Mucosa of stomach (tissue), 1 donor: ENCODE results near the gene MOK.

ENCODE experiments used
- H3K27me3 ChIP-seq: one replicate; pipeline ENCODE4 v1.7.0; 2013; ENCODE audit warnings: mild to moderate bottlenecking, low read length; ENCODE audit not compliant: control insufficient read depth, insufficient read depth
- H3K36me3 ChIP-seq: one replicate; pipeline ENCODE4 v1.7.0; 2013; ENCODE audit warnings: low read length; ENCODE audit not compliant: control insufficient read depth, insufficient read depth
- H3K4me1 ChIP-seq: one replicate; pipeline ENCODE4 v1.7.0; 2013; ENCODE audit warnings: mild to moderate bottlenecking, low read length; ENCODE audit not compliant: control insufficient read depth, insufficient read depth
- H3K4me3 ChIP-seq: one replicate; pipeline ENCODE4 v1.7.0; 2013; ENCODE audit warnings: low read length
- H3K9ac ChIP-seq: one replicate; pipeline ENCODE4 v1.7.0; 2013; ENCODE audit warnings: mild to moderate bottlenecking, low read length, moderate library complexity
- H3K9me3 ChIP-seq: one replicate; pipeline ENCODE4 v1.7.0; 2013; ENCODE audit warnings: mild to moderate bottlenecking, low read length, moderate library complexity; ENCODE audit not compliant: control insufficient read depth
- donor health status: Pancreatic carcinoma.

Gene MOK

DNA sequence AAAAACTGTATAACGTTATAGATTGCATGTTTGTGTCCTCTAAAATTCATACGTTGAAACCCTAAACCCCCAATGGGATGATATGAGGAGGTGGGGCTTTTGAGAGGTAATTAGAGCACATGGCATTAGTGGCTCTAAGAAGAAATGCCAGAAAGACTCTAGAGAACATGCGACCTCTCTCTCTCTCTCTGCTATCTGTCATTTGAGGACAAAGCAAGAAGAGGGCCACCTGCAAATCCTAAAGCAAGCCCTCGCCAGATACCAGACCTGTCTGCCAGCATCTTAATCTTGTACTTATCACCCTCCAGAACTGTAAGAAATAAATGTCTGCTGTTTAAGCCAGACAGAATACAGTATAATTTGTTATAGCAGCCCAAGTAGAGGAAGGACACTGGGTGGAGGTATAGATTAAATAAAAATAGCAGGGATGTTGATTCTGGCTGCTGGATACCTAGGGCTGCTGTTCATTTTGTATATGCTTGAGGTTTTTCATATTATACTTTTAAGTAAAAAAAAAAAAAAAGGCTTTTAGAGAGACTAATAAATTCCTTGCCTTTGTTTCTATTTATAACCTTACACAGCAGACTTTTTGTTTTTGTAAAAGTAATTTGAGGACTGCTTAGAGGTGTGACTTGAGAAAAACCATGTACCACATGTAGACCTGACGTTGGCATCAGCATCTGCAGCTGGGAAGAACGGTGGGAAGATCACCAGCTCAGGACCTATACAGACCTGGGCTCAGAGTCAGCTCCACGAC lies 26.9 kb downstream of the MOK start:
- peaks cover 14% of the 10 kb centered on the region for H3K4me1 ChIP-seq
- no peak overlapping the region for H3K9ac ChIP-seq
- no peaks in the 10 kb centered on the region for H3K36me3 ChIP-seq

DNA sequence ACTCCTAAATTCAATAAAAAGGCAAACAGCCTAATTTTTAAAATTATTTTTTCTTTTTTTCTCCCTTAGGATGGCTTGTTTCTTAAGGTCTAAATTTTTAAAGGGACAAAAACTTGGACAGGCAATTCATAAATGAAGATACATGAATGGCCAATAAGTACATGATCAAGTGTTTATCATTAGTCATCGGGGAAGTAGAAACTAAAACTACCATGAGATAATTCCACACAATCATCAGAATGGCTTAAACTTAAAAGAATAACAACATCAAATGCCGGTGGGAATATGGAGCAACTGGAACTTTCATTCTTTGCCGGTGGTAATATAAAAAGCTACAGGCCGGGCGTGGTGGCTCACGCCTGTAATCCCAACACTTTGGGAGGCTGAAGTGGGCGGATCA lies 29.1 kb downstream of the MOK start:
- Histone ChIP-seq H3K4me1 (peaks cover 14% of the 10 kb centered on the region), H3K27me3 (no peaks in the 10 kb centered on the region), H3K9me3 (no peaks in the 10 kb centered on the region), H3K9ac (no peak overlapping the region), H3K4me3 (no peak overlapping the region), H3K36me3 (no peaks in the 10 kb centered on the region)

More for the DNA sequence above, 26.9 kb downstream of the MOK start:
- H3K4me3 ChIP-seq = no peak overlapping the region
- no peaks in the 10 kb centered on the region for H3K27me3 ChIP-seq
- no peaks in the 10 kb centered on the region for H3K9me3 ChIP-seq

DNA sequence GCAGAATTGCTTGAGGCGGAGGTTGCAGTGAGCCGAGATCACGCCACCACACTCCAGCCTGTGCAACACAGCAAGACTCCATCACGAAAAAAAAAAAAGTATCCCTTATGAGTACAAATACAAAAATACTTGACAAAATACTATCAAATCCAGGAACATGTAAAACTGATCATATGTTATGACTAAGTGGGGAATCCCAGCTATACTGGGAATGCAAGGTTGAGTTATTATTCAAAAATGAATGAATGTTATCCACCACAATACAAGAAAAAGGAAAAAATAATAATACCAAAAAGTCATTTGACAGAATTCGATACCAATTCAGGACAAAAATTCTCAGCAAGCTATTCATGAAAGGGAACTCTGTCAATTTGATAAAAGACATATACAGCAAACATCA lies 32.6 kb downstream of the MOK start:
- H3K4me1 ChIP-seq = peaks cover 7% of the 10 kb centered on the region
- H3K9me3 ChIP-seq = no peaks in the 10 kb centered on the region
- H3K4me3 ChIP-seq = no peak overlapping the region
- H3K27me3 ChIP-seq = no peaks in the 10 kb centered on the region
- H3K36me3 ChIP-seq = no peaks in the 10 kb centered on the region
- no peak overlapping the region for H3K9ac ChIP-seq

DNA sequence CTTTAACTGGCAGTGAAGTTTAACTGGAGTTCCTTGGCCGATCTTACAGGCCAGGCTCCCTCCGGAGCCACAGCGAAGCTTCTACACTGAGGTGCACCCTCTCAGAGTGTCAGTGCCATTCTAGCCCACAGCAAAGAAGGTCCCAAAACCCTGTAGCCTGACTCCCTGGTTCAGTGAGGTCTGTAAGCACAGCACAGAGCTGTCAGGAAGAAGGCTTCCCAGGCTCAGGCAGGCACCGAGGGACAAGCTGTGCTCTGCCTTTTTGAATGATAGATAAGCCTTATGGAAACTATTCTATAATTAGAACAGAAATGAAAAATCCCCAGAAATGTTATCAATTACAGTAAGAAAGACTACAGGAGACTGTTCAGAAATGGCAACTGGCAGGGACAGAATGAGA lies 40.2 kb downstream of the MOK start:
- Histone ChIP-seq H3K4me1 (peaks cover 7% of the 10 kb centered on the region), H3K27me3 (no peaks in the 10 kb centered on the region), H3K4me3 (no peak overlapping the region), H3K36me3 (no peaks in the 10 kb centered on the region), H3K9me3 (no peaks in the 10 kb centered on the region), H3K9ac (no peak overlapping the region)

DNA sequence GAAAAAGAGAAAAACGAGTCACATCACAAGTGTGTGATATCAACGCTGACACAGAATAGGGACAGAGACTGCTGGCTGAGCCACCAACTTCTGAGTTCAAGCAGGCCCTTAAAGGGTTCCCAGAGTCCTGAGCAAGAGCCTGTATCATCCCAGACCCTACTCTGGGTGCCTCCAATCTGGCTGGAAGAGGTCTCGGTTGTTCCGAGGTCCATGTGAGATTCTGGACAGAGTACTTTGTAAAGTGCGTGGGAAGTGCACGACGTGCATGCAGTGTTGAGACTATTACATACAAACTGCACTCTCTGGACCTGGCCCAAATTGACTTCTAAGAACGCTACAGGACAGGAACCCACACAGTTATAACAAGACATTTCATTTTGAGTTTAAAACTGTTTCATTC lies 40.6 kb downstream of the MOK start:
- peaks cover 7% of the 10 kb centered on the region for H3K4me1 ChIP-seq
- H3K9me3 ChIP-seq = no peaks in the 10 kb centered on the region
- H3K9ac ChIP-seq = no peak overlapping the region
- H3K4me3 ChIP-seq = no peak overlapping the region
- no peaks in the 10 kb centered on the region for H3K36me3 ChIP-seq
- no peaks in the 10 kb centered on the region for H3K27me3 ChIP-seq

DNA sequence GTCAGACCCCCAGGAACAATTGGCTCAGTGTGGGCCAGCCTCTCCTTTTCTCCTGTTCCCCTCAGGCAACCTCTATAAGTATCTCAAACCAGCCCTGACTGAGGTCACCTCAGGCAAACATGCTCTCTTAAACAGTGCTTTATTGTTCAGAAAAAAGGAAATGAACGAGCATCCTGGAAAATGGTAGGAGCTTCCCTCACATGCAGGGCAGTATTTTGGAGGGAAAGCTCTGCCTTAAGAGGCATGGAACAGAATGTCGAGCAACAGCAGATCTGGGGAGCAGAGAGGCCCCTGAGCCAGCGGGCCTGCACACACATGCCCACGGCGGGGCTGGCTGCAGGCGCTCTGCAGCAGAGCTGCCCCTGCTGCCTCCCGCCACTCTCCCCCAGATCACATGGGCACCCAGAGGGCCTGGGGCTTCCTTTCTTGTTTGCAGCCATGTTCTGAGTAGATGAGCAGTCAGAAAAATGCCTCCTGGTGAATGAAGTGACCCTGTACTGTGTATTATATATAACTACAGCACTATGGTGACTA lies 42.0 kb downstream of the MOK start:
- Histone ChIP-seq H3K4me3 (no peak overlapping the region), H3K36me3 (no peaks in the 10 kb centered on the region), H3K9ac (no peak overlapping the region), H3K4me1 (peaks cover 5% of the 10 kb centered on the region), H3K27me3 (no peaks in the 10 kb centered on the region), H3K9me3 (no peaks in the 10 kb centered on the region)

DNA sequence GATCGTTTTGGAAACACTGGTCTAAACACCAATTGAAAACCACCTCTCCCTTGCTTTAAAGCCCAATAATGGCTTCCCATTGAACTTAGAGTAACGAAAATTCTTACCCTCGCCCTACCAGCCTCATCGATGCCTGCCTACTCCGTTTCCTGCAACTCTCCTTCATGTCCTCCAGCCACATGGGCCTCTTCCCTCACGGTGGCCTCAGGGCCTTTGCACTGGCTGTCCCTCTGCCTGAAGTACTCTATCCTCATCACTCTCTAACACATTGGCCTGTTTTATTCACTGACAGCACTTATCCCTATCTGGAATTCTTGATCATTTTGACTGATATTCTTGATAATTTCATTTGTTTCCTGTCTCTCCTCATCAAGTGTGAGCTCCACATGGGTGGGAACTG lies 46.8 kb downstream of the MOK start:
- Histone ChIP-seq H3K27me3 (no peaks in the 10 kb centered on the region), H3K4me1 (no peaks in the 10 kb centered on the region), H3K36me3 (no peaks in the 10 kb centered on the region), H3K9ac (no peak overlapping the region), H3K4me3 (no peak overlapping the region), H3K9me3 (no peaks in the 10 kb centered on the region)

DNA sequence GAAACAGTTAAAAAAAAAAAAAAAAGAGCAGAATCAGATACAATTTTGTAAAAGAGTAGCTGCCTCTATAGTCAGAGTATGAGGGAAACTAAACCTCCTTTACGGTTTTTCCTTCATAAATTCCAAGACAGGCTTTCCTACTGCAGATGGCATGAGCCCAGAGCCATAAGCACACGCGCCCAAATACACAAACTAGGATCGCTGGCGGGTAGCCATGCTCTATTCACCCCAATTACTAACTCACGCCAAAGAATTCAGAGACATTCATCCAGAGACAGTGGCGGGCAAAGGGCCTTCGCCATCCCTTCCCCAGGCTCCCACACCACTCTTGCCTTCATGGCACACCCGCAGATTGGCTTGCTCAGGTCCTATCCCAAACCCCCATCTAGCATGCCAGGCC lies 48.2 kb downstream of the MOK start:
- no peak overlapping the region for H3K9ac ChIP-seq
- no peaks in the 10 kb centered on the region for H3K4me1 ChIP-seq
- H3K4me3 ChIP-seq = no peak overlapping the region
- H3K27me3 ChIP-seq = no peaks in the 10 kb centered on the region
- no peaks in the 10 kb centered on the region for H3K36me3 ChIP-seq
- no peaks in the 10 kb centered on the region for H3K9me3 ChIP-seq

DNA sequence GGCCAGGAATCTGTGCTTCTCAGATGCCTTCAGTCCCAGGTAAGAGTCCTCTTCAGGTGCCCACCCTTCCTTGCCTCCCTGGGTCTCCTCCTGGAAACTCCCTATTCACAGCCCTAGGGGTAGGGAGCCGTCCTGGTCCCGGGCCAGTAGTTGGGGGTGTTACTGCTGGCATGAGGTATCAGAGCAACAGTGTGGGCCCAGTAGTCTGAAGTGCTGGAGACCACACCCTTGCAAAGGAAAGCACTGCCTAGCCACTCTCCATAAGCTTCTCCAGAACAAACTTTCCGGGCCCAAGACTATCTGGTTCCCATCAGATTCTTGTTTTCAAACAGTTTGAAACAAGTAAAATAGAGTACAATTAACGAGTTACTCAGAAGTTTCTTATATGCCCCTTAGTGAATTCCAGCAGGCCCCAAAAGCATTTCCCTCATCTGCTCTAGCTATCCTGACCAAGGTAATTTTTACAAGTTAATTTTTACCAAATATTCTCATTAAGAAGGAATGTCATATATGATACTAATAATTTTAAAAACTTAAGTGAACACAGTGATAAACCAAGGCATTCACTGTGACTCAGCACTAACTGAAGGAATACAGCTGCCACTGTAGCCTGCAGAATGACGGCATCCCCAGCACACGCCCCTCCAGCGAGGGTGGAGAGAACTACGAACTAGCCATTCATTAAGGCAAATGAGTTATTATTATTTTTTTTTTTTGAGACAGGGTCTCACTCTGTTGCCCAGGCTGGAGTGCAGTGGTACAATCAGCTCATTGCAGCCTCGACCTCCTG lies 49.4 kb downstream of the MOK start:
- Histone ChIP-seq H3K27me3 (no peaks in the 10 kb centered on the region), H3K4me3 (no peak overlapping the region), H3K9ac (no peak overlapping the region), H3K36me3 (no peaks in the 10 kb centered on the region), H3K9me3 (no peaks in the 10 kb centered on the region), H3K4me1 (no peaks in the 10 kb centered on the region)

DNA sequence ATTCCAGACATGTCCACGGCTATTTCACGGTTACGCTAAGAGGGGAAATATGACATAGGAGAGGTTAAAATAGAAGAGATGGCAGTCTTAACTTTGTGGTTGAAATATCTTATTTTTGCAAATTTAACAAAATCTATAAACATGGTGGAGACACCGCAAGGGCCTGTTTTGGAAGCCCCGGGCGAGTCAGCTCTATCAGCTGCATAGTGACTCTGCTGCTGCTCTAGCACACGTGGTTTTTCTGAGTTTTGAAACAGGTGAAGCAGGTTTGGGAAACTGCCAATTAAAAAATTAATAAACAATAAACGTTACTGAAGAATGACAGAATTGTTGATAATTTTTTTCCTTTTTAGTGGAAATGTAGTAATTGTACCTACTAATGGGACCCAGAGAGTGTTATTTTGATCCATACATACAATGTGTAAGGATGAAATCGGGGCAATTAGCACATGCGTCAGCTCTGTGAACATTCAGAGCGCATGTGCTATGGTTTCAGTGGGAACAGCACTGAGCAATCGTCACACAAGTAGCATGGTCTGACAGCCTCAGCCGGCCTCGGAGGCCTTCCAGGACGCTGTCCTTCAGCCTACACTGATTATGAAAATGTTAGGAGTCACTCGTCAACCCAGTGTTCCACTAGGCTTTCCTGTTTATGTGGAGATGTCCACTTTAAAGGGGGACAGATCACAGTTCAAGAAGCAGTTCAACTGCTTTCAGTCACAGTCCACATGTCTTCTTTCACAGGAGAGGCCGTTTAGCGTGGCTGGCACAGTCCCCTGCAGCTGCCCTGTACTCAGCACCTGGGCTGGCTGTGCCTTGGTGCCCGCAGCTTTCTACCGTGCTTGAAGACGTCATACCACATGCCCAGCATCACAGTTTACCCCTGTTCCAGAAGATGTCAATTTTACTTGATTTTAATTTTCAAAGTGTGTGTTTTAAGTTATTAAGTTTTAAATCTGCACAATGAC lies 51.8 kb downstream of the MOK start:
- Histone ChIP-seq H3K9me3 (no peaks in the 10 kb centered on the region), H3K9ac (no peak overlapping the region), H3K27me3 (no peaks in the 10 kb centered on the region), H3K36me3 (no peaks in the 10 kb centered on the region), H3K4me3 (no peak overlapping the region), H3K4me1 (no peaks in the 10 kb centered on the region)

DNA sequence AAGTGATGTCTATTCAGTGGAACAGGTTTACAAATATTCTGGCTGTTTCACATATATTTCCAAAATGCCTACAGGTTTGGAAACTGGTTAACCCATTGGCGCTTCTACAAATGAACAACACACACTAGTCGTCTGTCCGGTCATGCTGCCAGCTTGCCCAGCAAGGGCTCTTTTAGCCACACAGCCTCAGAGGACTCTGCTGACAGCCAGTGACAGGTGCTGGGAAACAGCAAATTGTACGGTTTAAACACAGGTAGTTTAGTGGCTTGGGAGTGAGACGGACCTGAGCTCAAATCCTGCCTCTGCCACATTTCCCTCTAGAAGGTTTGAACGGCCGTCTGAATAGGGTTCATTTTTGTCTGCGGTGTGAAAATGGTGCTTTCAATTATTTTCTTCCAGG lies 53.8 kb downstream of the MOK start:
- Histone ChIP-seq H3K4me3 (no peak overlapping the region), H3K4me1 (no peaks in the 10 kb centered on the region), H3K27me3 (no peaks in the 10 kb centered on the region), H3K9ac (no peak overlapping the region), H3K36me3 (no peaks in the 10 kb centered on the region), H3K9me3 (no peaks in the 10 kb centered on the region)
